ENCODE measurements around the gene MICU1. TPM values are rescaled to one million over a fixed set of nuclear protein-coding genes. Genes with fewer than 3 reads are reported as not detected.
"Not testable (repeated sequence)": the region's sequence is repeated elsewhere in the genome, so short reads cannot be mapped to it uniquely, and the experiment has no call there.

The MICU1 gene
- total RNA-seq, 1 experiment from 2014 or later = 89.4 TPM

DNA sequence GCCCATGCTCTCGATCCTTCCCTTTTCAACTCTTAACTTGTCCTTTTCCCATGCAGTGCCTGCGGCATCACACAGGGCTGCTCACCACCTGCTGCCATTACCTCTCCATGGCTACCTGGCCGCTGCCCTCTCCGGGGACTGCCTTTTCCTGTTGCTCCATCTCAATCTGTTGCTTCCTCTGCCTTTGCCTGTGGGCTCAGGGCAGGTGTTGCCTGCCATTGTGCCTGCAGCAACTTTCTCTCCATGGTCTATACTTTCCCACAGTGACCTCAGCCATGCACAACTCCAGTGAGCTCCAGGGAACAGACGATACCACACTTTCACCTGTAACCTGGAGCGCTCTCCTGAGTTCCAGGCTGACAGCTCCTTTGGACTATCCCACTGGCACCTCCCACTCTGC lies 274.4 kb downstream of the MICU1 start:
- Mint-ChIP-seq H3K27me3 (ENCODE audit: unreplicated experiment) (no peaks in the 10 kb centered on the region), H3K4me1 (ENCODE audit: low read depth, unreplicated experiment) (peaks cover 22% of the 10 kb centered on the region), H3K27ac (ENCODE audit: unreplicated experiment) (no peak overlapping the region), H3K36me3 (ENCODE audit: insufficient read depth, unreplicated experiment) (peaks cover 21% of the 10 kb centered on the region), H3K9me3 (ENCODE audit: low read depth, unreplicated experiment) (peaks cover 4% of the 10 kb centered on the region), H3K4me3 (ENCODE audit: low read depth, unreplicated experiment) (no peak overlapping the region)
- BruUV-seq (replicated peaks) = no TSS peak
- intact Hi-C loops (cut with micrococcal nuclease; ENCODE audit: unreplicated experiment) = no loop called here
- DNase-seq = no peak
- TF ChIP-seq, protein P1, sequence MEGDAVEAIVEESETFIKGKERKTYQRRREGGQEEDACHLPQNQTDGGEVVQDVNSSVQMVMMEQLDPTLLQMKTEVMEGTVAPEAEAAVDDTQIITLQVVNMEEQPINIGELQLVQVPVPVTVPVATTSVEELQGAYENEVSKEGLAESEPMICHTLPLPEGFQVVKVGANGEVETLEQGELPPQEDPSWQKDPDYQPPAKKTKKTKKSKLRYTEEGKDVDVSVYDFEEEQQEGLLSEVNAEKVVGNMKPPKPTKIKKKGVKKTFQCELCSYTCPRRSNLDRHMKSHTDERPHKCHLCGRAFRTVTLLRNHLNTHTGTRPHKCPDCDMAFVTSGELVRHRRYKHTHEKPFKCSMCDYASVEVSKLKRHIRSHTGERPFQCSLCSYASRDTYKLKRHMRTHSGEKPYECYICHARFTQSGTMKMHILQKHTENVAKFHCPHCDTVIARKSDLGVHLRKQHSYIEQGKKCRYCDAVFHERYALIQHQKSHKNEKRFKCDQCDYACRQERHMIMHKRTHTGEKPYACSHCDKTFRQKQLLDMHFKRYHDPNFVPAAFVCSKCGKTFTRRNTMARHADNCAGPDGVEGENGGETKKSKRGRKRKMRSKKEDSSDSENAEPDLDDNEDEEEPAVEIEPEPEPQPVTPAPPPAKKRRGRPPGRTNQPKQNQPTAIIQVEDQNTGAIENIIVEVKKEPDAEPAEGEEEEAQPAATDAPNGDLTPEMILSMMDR (IDR thresholded peaks at IDR 0.05; ENCODE audit: unreplicated experiment) = no peak
- CTCF ChIA-PET = no interaction called here

DNA sequence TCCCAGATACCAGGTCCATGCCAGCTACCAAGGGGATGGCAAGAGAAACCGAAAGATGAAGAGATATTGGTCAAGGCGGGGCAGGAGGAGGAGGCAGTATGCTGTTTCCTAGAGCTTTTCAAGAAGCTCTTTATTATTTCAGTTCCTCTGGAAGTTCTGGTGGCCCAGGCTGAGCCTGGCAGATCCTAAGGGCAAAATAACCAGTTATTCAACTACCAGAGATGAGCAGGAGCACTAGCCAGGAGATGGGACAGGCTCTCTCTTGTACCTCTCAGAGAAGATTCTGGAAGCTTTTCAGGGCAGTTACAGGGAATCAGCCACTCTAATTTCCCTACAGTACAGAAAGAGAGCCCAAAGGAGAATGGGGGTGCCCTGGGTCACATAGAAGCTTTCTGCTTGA lies 276.4 kb downstream of the MICU1 start:
- Mint-ChIP-seq H3K27me3 (ENCODE audit: unreplicated experiment) (no peaks in the 10 kb centered on the region), H3K4me3 (ENCODE audit: low read depth, unreplicated experiment) (no peak overlapping the region), H3K4me1 (ENCODE audit: low read depth, unreplicated experiment) (peaks cover 14% of the 10 kb centered on the region), H3K9me3 (ENCODE audit: low read depth, unreplicated experiment) (no peaks in the 10 kb centered on the region), H3K36me3 (ENCODE audit: insufficient read depth, unreplicated experiment) (peaks cover 13% of the 10 kb centered on the region), H3K27ac (ENCODE audit: unreplicated experiment) (no peak overlapping the region)
- intact Hi-C loops (cut with micrococcal nuclease; ENCODE audit: unreplicated experiment) = no loop called here
- BruUV-seq (replicated peaks) = no TSS peak
- no peak for DNase-seq
- CTCF ChIA-PET = interaction anchor here (0.6 kb wide), 1 partner anchor 362 kb away, joined by 3 read pairs; no protein-coding TSS in a partner anchor
- TF ChIP-seq, protein P1 (IDR thresholded peaks at IDR 0.05; ENCODE audit: unreplicated experiment) = no peak

DNA sequence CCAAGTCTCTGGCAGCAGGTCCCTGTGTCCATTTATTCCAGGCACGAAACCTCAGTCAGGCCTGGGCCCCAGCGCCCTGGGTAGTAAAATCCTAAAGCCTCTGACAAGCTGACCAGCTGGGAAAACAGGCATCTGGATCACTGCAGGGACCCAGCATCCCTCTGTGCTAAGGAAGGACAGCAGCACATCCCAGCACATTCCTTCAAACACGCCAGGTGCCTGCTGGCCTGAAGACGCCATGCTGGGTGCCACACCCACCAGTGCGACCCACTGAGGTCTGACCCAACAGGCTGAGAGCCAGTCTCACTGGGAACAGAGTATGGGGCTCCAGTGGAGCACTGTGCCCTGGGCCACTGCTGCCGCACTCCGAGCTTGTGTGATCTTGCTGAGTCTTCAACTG lies 277.6 kb downstream of the MICU1 start:
- Mint-ChIP-seq H3K27me3 (ENCODE audit: unreplicated experiment) (no peaks in the 10 kb centered on the region), H3K9me3 (ENCODE audit: low read depth, unreplicated experiment) (no peaks in the 10 kb centered on the region), H3K27ac (ENCODE audit: unreplicated experiment) (no peak overlapping the region), H3K4me1 (ENCODE audit: low read depth, unreplicated experiment) (peaks cover 14% of the 10 kb centered on the region), H3K36me3 (ENCODE audit: insufficient read depth, unreplicated experiment) (peaks cover 9% of the 10 kb centered on the region), H3K4me3 (ENCODE audit: low read depth, unreplicated experiment) (no peak overlapping the region)
- no peak for DNase-seq
- CTCF ChIA-PET = no interaction called here
- TF ChIP-seq, protein P1 (IDR thresholded peaks at IDR 0.05; ENCODE audit: unreplicated experiment) = no peak
- intact Hi-C loops (cut with micrococcal nuclease; ENCODE audit: unreplicated experiment) = no loop called here
- no TSS peak for BruUV-seq (replicated peaks)

DNA sequence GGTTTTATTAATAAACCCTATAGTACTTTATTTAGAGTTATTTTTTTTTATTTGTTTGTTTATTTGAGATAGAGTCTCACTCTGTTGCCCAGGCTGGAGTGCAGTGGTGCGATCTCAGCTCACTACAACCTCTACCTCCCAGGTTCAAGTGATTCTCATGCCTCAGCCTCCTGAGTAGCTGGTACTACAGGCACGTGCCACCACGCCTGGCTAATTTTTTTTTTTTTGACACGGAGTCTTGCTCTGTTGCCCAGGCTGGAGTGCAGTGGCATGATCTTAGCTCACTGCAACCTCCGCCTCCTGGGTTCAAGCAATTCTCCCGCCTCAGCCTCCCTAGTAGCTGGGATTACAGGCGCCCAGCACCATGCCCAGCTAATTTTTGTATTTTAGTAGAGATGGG lies 279.8 kb downstream of the MICU1 start:
- H3K9me3 Mint-ChIP-seq (ENCODE audit: low read depth, unreplicated experiment); DNase-seq; intact Hi-C loops (cut with micrococcal nuclease; ENCODE audit: unreplicated experiment); H3K27me3 Mint-ChIP-seq (ENCODE audit: unreplicated experiment); H3K4me1 Mint-ChIP-seq (ENCODE audit: low read depth, unreplicated experiment); H3K27ac Mint-ChIP-seq (ENCODE audit: unreplicated experiment); H3K4me3 Mint-ChIP-seq (ENCODE audit: low read depth, unreplicated experiment); BruUV-seq (replicated peaks): not testable (repeated sequence)
- H3K36me3 Mint-ChIP-seq (ENCODE audit: insufficient read depth, unreplicated experiment) = peaks cover 21% of the 10 kb centered on the region
- CTCF ChIA-PET = interaction anchor here (0.6 to 1.0 kb wide), 2 partner anchors 230 to 278 kb away, joined by 3 read pairs; no protein-coding TSS in a partner anchor

DNA sequence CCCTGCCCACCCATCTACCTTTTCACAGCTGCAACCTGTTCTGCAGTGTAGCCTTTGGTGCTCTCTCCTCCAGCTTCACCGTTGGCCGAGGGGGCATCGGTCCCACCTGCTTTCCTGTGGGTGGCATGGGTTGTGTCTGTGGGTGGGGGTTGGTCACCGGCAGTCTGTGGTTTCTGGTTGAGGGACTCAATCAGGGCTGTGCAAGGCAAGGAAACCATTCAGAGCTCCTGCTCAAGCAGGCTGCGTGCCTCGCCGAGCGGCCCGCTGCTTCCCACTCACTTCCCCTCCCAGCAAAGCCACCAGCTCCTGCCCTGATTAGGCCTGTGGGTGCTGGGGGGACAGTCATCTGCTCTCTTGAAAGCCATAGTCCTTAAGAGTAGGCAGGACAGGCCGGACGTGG lies 280.9 kb downstream of the MICU1 start:
- DNase-seq = no peak
- CTCF ChIA-PET = interaction anchor here (0.5 to 0.7 kb wide), 2 partner anchors 125 to 208 kb away, joined by 4 to 8 read pairs; no protein-coding TSS in a partner anchor
- TF ChIP-seq, protein P1 (IDR thresholded peaks at IDR 0.05; ENCODE audit: unreplicated experiment) = no peak
- Mint-ChIP-seq H3K4me3 (ENCODE audit: low read depth, unreplicated experiment) (no peak overlapping the region), H3K27ac (ENCODE audit: unreplicated experiment) (no peak overlapping the region), H3K4me1 (ENCODE audit: low read depth, unreplicated experiment) (peaks cover 10% of the 10 kb centered on the region), H3K27me3 (ENCODE audit: unreplicated experiment) (no peaks in the 10 kb centered on the region), H3K9me3 (ENCODE audit: low read depth, unreplicated experiment) (no peaks in the 10 kb centered on the region), H3K36me3 (ENCODE audit: insufficient read depth, unreplicated experiment) (peaks cover 33% of the 10 kb centered on the region)
- intact Hi-C loops (cut with micrococcal nuclease; ENCODE audit: unreplicated experiment) = no loop called here
- no TSS peak for BruUV-seq (replicated peaks)

All from Calu3 (cell line).